HG03159 (cell line): Measurements from ENCODE around the gene ZNF280C.
A peak's percentile ranks its signal among the peaks of the same experiment; 100 is the strongest.
"Not testable (repeated sequence)": the region's sequence is repeated elsewhere in the genome, so short reads cannot be mapped to it uniquely, and the experiment has no call there.

Source experiments
- ATAC-seq: cut with Tn5 transposase; IDR thresholded peaks from one replicate; pipeline ENCODE4 v1.9.1; 2021; ENCODE audit warnings: mild to moderate bottlenecking, moderate library complexity; ENCODE audit not compliant: unreplicated experiment

Gene ZNF280C, protein sequence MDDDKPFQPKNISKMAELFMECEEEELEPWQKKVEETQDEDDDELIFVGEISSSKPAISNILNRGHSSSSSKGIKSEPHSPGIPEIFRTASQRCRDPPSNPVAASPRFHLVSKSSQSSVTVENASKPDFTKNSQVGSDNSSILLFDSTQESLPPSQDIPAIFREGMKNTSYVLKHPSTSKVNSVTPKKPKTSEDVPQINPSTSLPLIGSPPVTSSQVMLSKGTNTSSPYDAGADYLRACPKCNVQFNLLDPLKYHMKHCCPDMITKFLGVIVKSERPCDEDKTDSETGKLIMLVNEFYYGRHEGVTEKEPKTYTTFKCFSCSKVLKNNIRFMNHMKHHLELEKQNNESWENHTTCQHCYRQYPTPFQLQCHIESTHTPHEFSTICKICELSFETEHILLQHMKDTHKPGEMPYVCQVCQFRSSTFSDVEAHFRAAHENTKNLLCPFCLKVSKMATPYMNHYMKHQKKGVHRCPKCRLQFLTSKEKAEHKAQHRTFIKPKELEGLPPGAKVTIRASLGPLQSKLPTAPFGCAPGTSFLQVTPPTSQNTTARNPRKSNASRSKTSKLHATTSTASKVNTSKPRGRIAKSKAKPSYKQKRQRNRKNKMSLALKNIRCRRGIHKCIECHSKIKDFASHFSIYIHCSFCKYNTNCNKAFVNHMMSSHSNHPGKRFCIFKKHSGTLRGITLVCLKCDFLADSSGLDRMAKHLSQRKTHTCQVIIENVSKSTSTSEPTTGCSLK

DNA sequence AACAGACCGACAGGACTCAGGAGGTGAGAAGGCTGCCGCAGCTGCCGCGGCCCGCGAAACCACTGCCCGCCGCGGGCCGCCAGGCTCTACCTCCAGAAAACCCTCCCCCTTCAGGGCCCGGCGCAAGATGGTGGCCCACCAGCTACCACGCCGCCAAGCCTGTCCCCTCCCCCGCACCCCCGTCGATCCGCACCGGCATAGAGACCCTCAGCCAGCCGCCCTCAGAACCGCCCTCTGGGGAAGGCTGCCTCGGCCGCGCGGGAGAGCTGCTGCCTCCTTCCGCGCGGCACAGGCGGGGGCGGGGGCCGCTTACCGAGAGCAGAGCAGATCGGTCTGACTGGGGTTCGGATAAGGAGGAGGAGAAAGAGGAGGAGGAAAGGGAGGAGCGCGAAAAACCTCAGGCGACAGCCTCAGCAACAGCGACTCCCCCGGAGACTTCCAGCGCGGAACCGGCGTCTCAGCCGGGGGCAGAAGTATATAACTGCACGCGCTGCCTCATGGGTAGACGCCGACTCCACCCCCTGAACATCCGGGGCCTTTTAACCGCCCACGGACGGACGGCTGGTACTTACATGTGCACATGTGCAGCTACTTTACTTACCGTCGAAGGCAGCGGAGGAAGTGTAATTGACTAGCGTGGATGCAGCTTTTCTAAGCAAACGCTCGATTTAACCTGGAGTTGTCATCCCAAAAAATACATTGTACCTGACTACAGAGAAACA lies at the start of gene ZNF280C:
Gene ZNF280C (minus strand): TSS at position 451 of the 722 bp plus-strand sequence. CDS start 8,450 bp downstream, outside the sequence.
- peak; percentile 95 for ATAC-seq

DNA sequence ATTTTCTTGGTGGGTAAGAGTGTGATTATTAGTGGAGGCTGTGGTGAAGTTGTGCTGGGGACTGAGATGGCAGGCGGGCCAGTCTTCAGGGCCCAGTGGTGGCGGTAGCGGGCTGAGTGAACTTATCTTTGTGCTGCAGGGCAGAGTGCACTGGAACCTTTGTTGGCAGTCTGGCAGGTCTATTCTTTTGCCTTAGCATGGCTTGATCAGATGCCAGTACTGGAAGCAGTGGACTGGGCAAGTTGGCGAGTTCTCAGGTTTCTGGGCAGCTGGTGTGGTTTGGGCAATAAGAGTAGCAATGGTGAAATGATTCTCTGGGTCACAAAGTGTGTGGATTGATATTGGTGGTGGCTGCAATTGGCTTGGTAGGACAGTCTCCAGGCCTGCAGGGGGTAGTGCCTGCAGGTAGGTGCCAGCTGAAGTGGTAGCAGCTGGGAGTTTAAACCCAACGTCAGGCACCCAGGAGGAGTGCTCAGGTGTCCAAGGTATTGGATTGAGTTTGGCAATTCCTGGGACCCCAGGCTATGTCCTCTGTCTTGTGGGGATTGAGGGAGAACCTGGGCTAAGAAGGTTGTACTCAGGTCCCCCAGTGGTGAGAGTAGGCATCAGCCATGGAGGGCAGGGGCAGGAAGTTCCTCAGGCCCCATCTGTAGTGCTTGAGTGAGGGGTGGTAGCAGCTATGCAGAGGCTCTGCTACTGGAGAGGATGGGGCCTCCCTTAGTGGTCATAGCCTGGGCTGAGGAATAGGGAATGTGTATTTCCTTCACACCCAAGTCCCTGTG lies 36.1 kb upstream of the ZNF280C start:
- ATAC-seq = no peak

GRCh38 chrX:130301977-130302376 lies 33.3 kb upstream of the ZNF280C start:
- ATAC-seq = no peak

- no peak for ATAC-seq
Measured at GRCh38 chrX:130301405-130301804, 32.7 kb upstream of the ZNF280C start.

- ATAC-seq = no peak
Measured at GRCh38 chrX:130300010-130300282, 31.2 kb upstream of the ZNF280C start.

GRCh38 chrX:130299279-130300009 lies 30.7 kb upstream of the ZNF280C start:
- ATAC-seq = no peak

DNA sequence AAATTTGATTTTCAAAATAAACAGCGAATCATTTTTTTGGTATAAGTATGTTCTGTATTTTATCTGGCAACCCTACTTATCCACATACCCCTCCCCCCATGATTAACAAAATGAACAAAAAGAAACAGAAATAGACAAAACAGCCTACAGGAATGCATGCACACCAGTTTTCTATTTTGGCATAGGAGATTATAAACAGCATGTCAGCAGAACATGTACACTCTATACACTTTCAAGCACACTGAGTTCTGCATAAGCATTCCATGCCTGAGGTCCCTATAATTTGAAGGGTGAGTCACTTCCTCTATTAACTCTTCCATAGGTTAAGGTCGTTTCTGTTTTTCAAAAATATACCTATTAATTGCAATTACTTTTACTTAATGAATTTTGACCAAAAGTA lies 28.0 kb upstream of the ZNF280C start:
- ATAC-seq = no peak

- no peak for ATAC-seq
Measured at GRCh38 chrX:130296297-130296678, 27.6 kb upstream of the ZNF280C start.

GRCh38 chrX:130295519-130296296 lies 27.0 kb upstream of the ZNF280C start:
- no peak for ATAC-seq

GRCh38 chrX:130287071-130287770 lies 18.5 kb upstream of the ZNF280C start:
- no peak for ATAC-seq

DNA sequence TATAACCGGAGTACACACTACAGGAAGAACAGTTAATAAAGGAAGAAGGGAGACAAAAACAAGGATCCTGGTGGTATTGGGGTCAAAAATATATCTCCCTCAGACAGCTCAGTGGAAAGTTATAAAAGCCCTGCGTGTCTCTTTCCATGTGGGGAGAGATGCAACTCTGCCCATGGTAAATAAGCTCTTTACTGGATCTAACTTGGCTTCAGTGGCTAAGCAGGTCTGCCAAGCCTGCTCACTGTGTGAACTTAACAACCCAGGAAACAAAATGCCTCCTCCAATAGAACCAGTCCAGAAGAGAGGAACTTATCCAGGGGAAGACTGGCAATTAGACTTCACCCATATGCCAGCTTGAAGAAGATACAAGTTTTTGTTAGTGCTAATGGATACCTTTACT lies 17.0 kb upstream of the ZNF280C start:
- no peak for ATAC-seq

- ATAC-seq = no peak
Measured at GRCh38 chrX:130285069-130285620, 16.4 kb upstream of the ZNF280C start.

- ATAC-seq = no peak
Measured at GRCh38 chrX:130282151-130282550, 13.5 kb upstream of the ZNF280C start.

- ATAC-seq = no peak
Measured at GRCh38 chrX:130280901-130281300, 12.2 kb upstream of the ZNF280C start.

- not testable (repeated sequence) for ATAC-seq
Measured at GRCh38 chrX:130272253-130272652, 3.6 kb upstream of the ZNF280C start.

DNA sequence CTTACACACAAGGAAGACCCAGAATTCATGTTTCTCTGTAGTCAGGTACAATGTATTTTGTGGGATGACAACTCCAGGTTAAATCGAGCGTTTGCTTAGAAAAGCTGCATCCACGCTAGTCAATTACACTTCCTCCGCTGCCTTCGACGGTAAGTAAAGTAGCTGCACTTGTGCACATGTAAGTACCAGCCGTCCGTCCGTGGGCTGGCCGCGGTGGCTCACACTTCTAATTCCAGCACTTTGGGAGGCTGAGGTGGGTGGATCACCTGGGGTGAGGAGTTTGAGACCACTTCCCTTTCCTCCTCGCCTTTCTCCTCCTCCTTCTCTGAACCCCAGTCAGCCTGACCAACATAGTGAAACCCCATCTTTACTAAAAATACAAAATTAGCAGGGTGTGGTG lies 692 bp upstream of the ZNF280C start:
- not testable (repeated sequence) for ATAC-seq

- no peak for ATAC-seq
Measured at GRCh38 chrX:130267956-130268448, 697 bp downstream of the ZNF280C start.

- ATAC-seq = no peak
Measured at GRCh38 chrX:130264573-130264972, 4.1 kb downstream of the ZNF280C start.
